Neural cell (in vitro differentiated cells): Measurements from ENCODE around the gene TTC9. TPM values are rescaled to one million over a fixed set of nuclear protein-coding genes. Genes with fewer than 3 reads are reported as not detected.

Source experiments
- H2AFZ ChIP-seq: fragments of 200-600, 300-800 bp; sonication (generic), shearing (Covaris generic); 2 replicates; pipeline ENCODE4 v1.6.0; 2014; ENCODE audit warnings: low read depth, mild to moderate bottlenecking, antibody characterized with exemption, low read length, moderate library complexity
- H3F3A ChIP-seq: fragments of 200-600 bp; shearing (Covaris generic); 2 replicates; pipeline ENCODE4 v1.6.1; 2016; ENCODE audit warnings: mild to moderate bottlenecking, moderate library complexity, mixed read lengths, antibody characterized with exemption, low read length; ENCODE audit not compliant: insufficient read depth, poor library complexity, severe bottlenecking
- H3K27ac ChIP-seq: fragments of 200-600, 300-800 bp; sonication (generic), shearing (Covaris generic); 2 replicates; pipeline ENCODE4 v1.5.1; 2014; ENCODE audit warnings: mild to moderate bottlenecking, low read length, moderate library complexity
- H3K27me3 ChIP-seq: fragments of 300-800, 200-600 bp; sonication (generic), shearing (Covaris generic); 2 replicates; pipeline ENCODE4 v1.6.0; 2014; ENCODE audit warnings: mild to moderate bottlenecking, low read depth, low read length, moderate library complexity; ENCODE audit not compliant: insufficient read depth
- H3K36me3 ChIP-seq: fragments of 300-800, 200-600 bp; sonication (generic), shearing (Covaris generic); 2 replicates; pipeline ENCODE4 v1.5.1; 2014; ENCODE audit warnings: mild to moderate bottlenecking, antibody characterized with exemption, low read length, moderate library complexity; ENCODE audit not compliant: insufficient read depth
- H3K4me2 ChIP-seq: fragments of 300-800, 200-600 bp; sonication (generic), shearing (Covaris generic); 2 replicates; pipeline ENCODE4 v1.6.0; 2014; ENCODE audit warnings: mild to moderate bottlenecking, low read length
- H3K4me3 ChIP-seq: fragments of 300-800, 200-600 bp; sonication (generic), shearing (Covaris generic); 2 replicates; pipeline ENCODE4 v1.5.1; 2014; ENCODE audit warnings: mild to moderate bottlenecking, low read length, moderate library complexity
- H3K79me2 ChIP-seq: fragments of 200-600 bp; shearing (Covaris generic); replicated peaks from 2 replicates; pipeline ENCODE4 v1.6.0; 2014; ENCODE audit warnings: mild to moderate bottlenecking, low read length, moderate library complexity; ENCODE audit not compliant: insufficient read depth
- H3K9ac ChIP-seq: fragments of 300-800, 200-600 bp; sonication (generic), shearing (Covaris generic); 2 replicates; pipeline ENCODE4 v1.6.1; 2016; ENCODE audit warnings: mild to moderate bottlenecking, low read length, mixed read lengths
- H3K9me2 ChIP-seq: fragments of 200-600 bp; shearing (Covaris generic); 2 replicates; pipeline ENCODE4 v1.6.1; 2016; ENCODE audit warnings: mild to moderate bottlenecking, low read length, mixed read lengths; ENCODE audit not compliant: insufficient read depth
- H3K9me3 ChIP-seq: fragments of 200-600, 300-800 bp; sonication (generic), shearing (Covaris generic); 2 replicates; pipeline ENCODE4 v1.6.1; 2016; ENCODE audit warnings: mild to moderate bottlenecking, mixed run types, low read length, moderate library complexity, mixed read lengths
- H4K20me1 ChIP-seq: fragments of 200-600 bp; shearing (Covaris generic); 2 replicates; pipeline ENCODE4 v1.6.1; 2016; ENCODE audit warnings: mild to moderate bottlenecking, mixed run types; ENCODE audit not compliant: insufficient read depth
- CTCF ChIP-seq: fragments of 450-650 bp; IDR thresholded peaks from 2 replicates; pipeline ENCODE4 v1.5.1; 2014; ENCODE audit warnings: antibody characterized with exemption, mild to moderate bottlenecking, moderate library complexity; ENCODE audit not compliant: poor library complexity, severe bottlenecking
- EP300 ChIP-seq: fragments of 450-650 bp; conservative IDR thresholded peaks from 2 replicates; pipeline ENCODE4 v1.6.1; 2014; ENCODE audit warnings: antibody characterized with exemption, mild to moderate bottlenecking, moderate library complexity; ENCODE audit not compliant: poor library complexity, severe bottlenecking
- EZH2 ChIP-seq: fragments of 200-600, 300-800 bp; shearing (Covaris generic), sonication (generic); IDR thresholded peaks from 2 replicates; pipeline ENCODE4 v1.6.1; 2014; ENCODE audit warnings: antibody characterized with exemption, low read length, borderline replicate concordance, mild to moderate bottlenecking; ENCODE audit not compliant: insufficient read depth, poor library complexity, severe bottlenecking
- MXI1 ChIP-seq: fragments of 450-650 bp; conservative IDR thresholded peaks from 2 replicates; pipeline ENCODE4 v1.6.1; 2014; ENCODE audit warnings: antibody characterized with exemption, mild to moderate bottlenecking; ENCODE audit not compliant: poor library complexity, severe bottlenecking
- POLR2AphosphoS5 ChIP-seq: IDR thresholded peaks from 2 replicates; pipeline ENCODE4 v1.6.1; 2012
- RAD21 ChIP-seq: fragments of 450-650 bp; conservative IDR thresholded peaks from 2 replicates; pipeline ENCODE4 v1.6.1; 2014; ENCODE audit warnings: antibody characterized with exemption, mild to moderate bottlenecking, moderate library complexity
- REST ChIP-seq: IDR thresholded peaks from 2 replicates; pipeline ENCODE4 v1.6.1; 2012; ENCODE audit warnings: borderline replicate concordance
- SMC3 ChIP-seq: fragments of 450-650 bp; conservative IDR thresholded peaks from 2 replicates; pipeline ENCODE4 v1.6.1; 2014; ENCODE audit warnings: antibody characterized with exemption, mild to moderate bottlenecking, moderate library complexity; ENCODE audit not compliant: poor library complexity
- TAF1 ChIP-seq: IDR thresholded peaks from 2 replicates; pipeline ENCODE4 v1.6.1; 2012; ENCODE audit warnings: low read depth
- polyA plus RNA-seq: library from polyadenylated mRNA; depleted of rRNA; stranded (reverse); fragments of >200 nt; gene quantifications from 2 replicates; pipeline ENCODE4 v1.2.3, GENCODE V29; 2014

The TTC9 gene
- polyA plus RNA-seq, 1 donor from 2014 or later, result 11.1 TPM

- H3K4me2 ChIP-seq, result no peak overlapping the region
- H3K27me3 ChIP-seq, result no peaks in the 10 kb centered on the region
- H3K36me3 ChIP-seq, result no peaks in the 10 kb centered on the region
- H3K9me3 ChIP-seq, result no peaks in the 10 kb centered on the region
- no peaks in the 10 kb centered on the region for H3K79me2 ChIP-seq
- TF ChIP-seq EZH2 (no peak), POLR2AphosphoS5 (no peak), MXI1 (no peak), CTCF (no peak), RAD21 (no peak), SMC3 (no peak), REST (no peak), EP300 (no peak), TAF1 (no peak)
- H3K27ac ChIP-seq, result no peak overlapping the region
- no peaks in the 10 kb centered on the region for H4K20me1 ChIP-seq
- H3K4me3 ChIP-seq, result no peak overlapping the region
- H3K9me2 ChIP-seq, result no peaks in the 10 kb centered on the region
- no peak overlapping the region for H2AFZ ChIP-seq
- no peak overlapping the region for H3K9ac ChIP-seq
- H3F3A ChIP-seq, result no peaks in the 10 kb centered on the region
These were observed 76.8 kb downstream of the TTC9 start for GRCh38 chr14:70718383-70719118.

GRCh38 chr14:70721542-70721941 is 79.8 kb downstream of the TTC9 start:
- no peaks in the 10 kb centered on the region for H3K36me3 ChIP-seq
- no peaks in the 10 kb centered on the region for H3K27me3 ChIP-seq
- no peak overlapping the region for H2AFZ ChIP-seq
- H3K9ac ChIP-seq, result no peak overlapping the region
- TF ChIP-seq POLR2AphosphoS5, result no peak
- TF ChIP-seq RAD21, result no peak
- TF ChIP-seq SMC3, result no peak
- TF ChIP-seq EZH2, result no peak
- no peak for TF ChIP-seq CTCF
- TF ChIP-seq EP300, result no peak
- TF ChIP-seq TAF1, result no peak
- no peak for TF ChIP-seq REST
- TF ChIP-seq MXI1, result no peak
- no peak overlapping the region for H3K4me2 ChIP-seq
- no peaks in the 10 kb centered on the region for H4K20me1 ChIP-seq
- no peaks in the 10 kb centered on the region for H3K9me3 ChIP-seq
- no peak overlapping the region for H3K27ac ChIP-seq
- no peaks in the 10 kb centered on the region for H3K79me2 ChIP-seq
- H3K4me3 ChIP-seq, result no peak overlapping the region
- H3K9me2 ChIP-seq, result no peaks in the 10 kb centered on the region
- H3F3A ChIP-seq, result no peaks in the 10 kb centered on the region
